Fibroblast of skin of abdomen (primary cell): ENCODE data around the gene MDM1.

Source experiments
- DNase-seq: peaks from one replicate; pipeline ENCODE4 v3.0.0-alpha.2; 2013

Gene MDM1

GRCh38 chr12:68356986-68357385, 24.8 kb upstream of the MDM1 start:
- no peak for DNase-seq

- DNase-seq, result peak; percentile 40
These were observed 24.0 kb upstream of the MDM1 start for GRCh38 chr12:68356060-68356695.

- no peak for DNase-seq
These were observed 22.9 kb upstream of the MDM1 start for GRCh38 chr12:68354977-68355541.

GRCh38 chr12:68352067-68352466, 19.9 kb upstream of the MDM1 start:
- DNase-seq, result no peak

- peak; percentile 74 for DNase-seq
These were observed 18.6 kb upstream of the MDM1 start for GRCh38 chr12:68350753-68351152.

- no peak for DNase-seq
These were observed 17.9 kb upstream of the MDM1 start for GRCh38 chr12:68349921-68350606.

- peak; percentile 20 for DNase-seq
These were observed 17.1 kb upstream of the MDM1 start for GRCh38 chr12:68349220-68349621.

GRCh38 chr12:68348419-68348818, 16.3 kb upstream of the MDM1 start:
- no peak for DNase-seq

- DNase-seq, result no peak
These were observed 13.6 kb upstream of the MDM1 start for GRCh38 chr12:68345763-68346162.

- no peak for DNase-seq
These were observed 12.0 kb upstream of the MDM1 start for GRCh38 chr12:68344126-68344525.

- no peak for DNase-seq
These were observed 10.8 kb upstream of the MDM1 start for GRCh38 chr12:68342966-68343365.

- DNase-seq, result no peak
These were observed 9.7 kb upstream of the MDM1 start for GRCh38 chr12:68341822-68342221.

GRCh38 chr12:68340404-68341270, 8.5 kb upstream of the MDM1 start:
- peak; percentile 16 for DNase-seq

GRCh38 chr12:68336889-68337303, 4.7 kb upstream of the MDM1 start:
- DNase-seq, result no peak

GRCh38 chr12:68335462-68335861, 3.3 kb upstream of the MDM1 start:
- no peak for DNase-seq

GRCh38 chr12:68334132-68334531, 2.0 kb upstream of the MDM1 start:
- no peak for DNase-seq

GRCh38 chr12:68332728-68333630, 817 bp upstream of the MDM1 start:
- peak; percentile 47 for DNase-seq

GRCh38 chr12:68331500-68331868, 678 bp downstream of the MDM1 start:
- no peak for DNase-seq

GRCh38 chr12:68327896-68328295, 4.3 kb downstream of the MDM1 start:
- DNase-seq, result no peak

- DNase-seq, result no peak
These were observed 5.4 kb downstream of the MDM1 start for GRCh38 chr12:68326716-68327115.

GRCh38 chr12:68325966-68326365, 6.2 kb downstream of the MDM1 start:
- DNase-seq, result no peak

- no peak for DNase-seq
These were observed 7.6 kb downstream of the MDM1 start for GRCh38 chr12:68324531-68324930.
